DMS 273 (cell line): ENCODE measurements around the gene RBMS1.
"Not testable (repeated sequence)": the region's sequence is repeated elsewhere in the genome, so short reads cannot be mapped to it uniquely, and the experiment has no call there.

ENCODE experiments used
- DNase-seq: peaks from one replicate; lab custom pipeline; 2025; ENCODE audit not compliant: unreplicated experiment; lab: John Stamatoyannopoulos, UW

The RBMS1 gene

GRCh38 chr2:160387558-160388262 is 105.9 kb downstream of the RBMS1 start:
- DNase-seq: no peak

GRCh38 chr2:160384791-160385190 is 108.8 kb downstream of the RBMS1 start:
- no peak for DNase-seq

- no peak for DNase-seq
Observed at GRCh38 chr2:160381425-160381951, 112.1 kb downstream of the RBMS1 start.

- DNase-seq: no peak
Observed at GRCh38 chr2:160380611-160381010, 113.0 kb downstream of the RBMS1 start.

DNA sequence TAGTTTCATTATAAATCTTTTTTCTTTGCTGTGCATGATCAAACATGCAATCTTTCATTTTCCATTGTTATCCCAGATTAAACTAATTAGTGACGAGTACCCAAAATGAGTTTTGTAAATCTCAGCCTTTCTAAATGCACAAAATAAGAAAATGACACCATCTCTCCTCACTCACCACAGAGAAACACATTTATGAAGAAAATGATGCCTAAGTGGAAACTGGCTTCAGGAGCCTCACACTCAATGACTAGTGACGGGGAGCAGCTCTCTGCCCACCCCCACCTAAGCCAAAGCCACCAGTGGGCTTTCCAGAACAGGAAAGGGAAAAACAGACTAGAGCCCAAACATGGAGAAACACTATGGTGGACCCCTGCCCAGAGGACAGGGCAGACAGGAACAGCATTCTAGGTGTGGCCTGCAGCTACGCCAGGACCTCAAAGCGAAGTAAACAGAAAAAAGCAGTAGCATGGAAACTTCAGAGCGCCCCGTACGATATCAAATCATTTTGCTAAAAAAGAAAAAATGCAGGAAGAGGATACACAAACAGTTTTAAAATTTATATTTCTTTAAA is 113.5 kb downstream of the RBMS1 start:
- no peak for DNase-seq

DNA sequence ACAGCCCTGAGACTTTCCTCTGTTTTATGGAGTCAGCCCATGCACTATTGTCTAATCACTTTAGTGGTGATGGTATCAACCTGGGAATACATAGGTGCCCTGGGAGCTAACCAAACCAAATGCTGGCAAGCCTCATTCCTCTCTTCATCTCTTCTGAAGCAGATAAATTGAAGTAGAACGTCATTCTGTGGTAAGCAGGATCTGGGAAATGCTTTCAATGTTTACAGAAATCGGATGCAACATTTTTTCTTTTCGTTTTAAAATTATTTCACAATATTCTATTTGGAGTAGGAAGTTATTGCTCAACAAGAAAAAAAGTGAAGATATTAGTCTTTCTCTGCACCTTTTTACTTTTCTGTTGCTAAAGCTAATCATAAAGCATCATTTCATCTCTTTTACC is 114.2 kb downstream of the RBMS1 start:
- DNase-seq: no peak

- DNase-seq: no peak
Observed at GRCh38 chr2:160377204-160377995, 116.2 kb downstream of the RBMS1 start.

- no peak for DNase-seq
Observed at GRCh38 chr2:160376576-160376975, 117.0 kb downstream of the RBMS1 start.

DNA sequence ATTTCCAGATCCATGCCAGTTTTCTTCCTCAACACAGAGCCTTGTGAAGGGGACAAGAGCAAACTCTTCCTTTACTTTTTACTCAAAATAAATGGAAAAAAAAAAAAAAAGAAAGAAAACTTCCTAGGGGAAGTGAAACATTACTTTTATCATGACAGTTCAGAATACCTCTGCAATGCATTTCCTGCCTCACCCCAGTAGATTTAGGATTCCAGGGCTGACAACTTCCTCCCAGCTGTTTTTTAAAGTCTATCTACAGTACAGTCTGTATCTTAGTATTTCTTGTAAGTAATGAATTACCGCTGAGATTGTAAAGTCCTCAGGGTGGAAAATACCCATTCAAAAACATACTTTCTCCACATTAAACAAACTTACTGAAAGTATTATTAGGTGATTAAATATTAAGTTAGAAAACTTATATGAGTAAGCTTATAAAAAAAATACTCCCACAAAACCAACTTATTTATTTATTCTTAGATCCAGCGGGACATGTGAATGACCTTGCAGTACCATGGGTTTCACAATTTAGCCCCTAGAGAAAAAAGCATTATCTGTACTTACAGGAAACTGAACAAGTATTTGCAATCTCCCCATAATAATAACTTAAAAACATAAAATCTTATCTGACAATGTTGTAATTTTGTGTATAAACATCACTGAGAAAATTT is 117.7 kb downstream of the RBMS1 start:
- DNase-seq: no peak

- DNase-seq: no peak
Observed at GRCh38 chr2:160375037-160375436, 118.6 kb downstream of the RBMS1 start.

GRCh38 chr2:160373666-160374065 is 119.9 kb downstream of the RBMS1 start:
- DNase-seq: no peak

DNA sequence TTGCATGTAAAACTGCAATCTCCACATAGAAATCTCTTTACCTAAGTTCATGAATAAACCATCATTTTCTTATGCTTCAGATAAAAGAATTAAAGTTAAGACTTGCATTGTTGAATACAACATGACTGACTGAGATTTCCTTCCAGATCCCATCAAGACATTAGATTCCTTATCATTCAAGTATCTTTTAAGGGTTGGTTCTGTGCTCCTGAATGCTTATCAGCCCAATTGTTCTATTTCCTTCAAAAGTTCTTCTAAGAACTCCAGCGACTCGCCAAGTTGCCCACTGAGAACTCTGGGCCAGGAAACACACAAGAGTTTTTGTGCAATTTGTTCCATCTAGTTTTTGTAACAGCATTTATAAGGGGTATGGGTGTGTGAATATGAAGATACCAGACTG is 120.3 kb downstream of the RBMS1 start:
- no peak for DNase-seq

GRCh38 chr2:160372585-160372984 is 121.0 kb downstream of the RBMS1 start:
- DNase-seq: no peak

DNA sequence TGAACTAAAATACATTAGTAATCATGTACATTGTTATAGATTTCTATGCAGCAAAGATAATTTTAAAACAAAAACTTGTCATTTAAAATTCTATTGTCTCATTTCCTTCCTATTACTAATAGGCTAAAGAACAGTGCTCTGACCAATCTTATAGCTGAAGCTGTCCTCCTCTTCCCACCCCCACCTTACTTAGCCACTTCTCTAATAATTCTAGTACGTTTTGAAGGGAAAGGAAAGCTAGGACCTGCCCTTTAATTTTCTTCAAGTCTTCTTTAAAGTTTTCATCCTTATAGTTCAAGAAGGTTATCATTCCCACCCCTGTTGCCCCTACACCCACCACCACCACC is 121.6 kb downstream of the RBMS1 start:
- no peak for DNase-seq

- DNase-seq: no peak
Observed at GRCh38 chr2:160371251-160372009, 122.2 kb downstream of the RBMS1 start.

DNA sequence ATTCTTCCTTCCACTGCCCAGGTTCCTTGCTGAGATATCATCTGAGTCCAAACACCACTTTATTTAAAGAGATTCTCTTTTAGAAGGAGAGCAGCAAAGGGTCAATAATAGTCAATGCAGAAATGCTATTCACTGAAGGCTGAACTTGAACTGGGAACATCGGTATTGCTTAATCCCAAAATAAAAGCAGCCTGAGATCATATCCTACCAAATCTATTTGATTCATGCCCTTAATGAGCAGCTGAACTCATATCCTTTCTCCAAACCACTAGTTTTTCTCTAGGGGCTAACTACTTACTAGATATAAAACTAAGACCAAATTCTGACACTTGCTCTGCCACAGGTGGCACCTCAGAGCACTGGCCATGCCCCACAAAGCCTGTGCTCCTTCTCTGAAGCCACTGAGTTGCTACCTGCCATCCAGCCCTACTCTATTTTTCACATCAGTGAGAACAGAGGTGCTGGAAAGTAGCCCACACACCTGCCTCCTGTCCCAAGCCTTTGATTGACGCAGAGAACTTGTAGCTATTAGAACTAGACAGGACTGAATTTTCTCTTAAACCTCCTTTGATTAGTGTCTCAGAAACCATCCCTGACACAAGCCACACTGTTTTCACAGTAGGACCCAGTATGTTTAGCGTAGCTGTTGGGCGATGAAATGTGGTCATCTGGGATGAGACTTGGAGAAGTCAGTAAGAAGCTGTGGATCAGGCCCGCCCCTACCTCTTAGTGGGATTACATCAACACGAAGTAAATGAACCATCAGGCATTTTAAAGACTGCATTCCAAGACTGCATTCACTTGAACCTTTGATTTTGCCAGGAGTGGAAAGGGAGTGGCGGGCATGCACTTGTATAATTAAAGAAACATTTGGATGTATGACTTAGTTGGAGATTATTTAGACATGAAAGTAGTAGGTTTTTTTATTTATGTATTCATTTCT is 124.3 kb downstream of the RBMS1 start:
- DNase-seq: no peak

- DNase-seq: peak; percentile 72
Observed at GRCh38 chr2:160367887-160368286, 125.7 kb downstream of the RBMS1 start.

- DNase-seq: not testable (repeated sequence)
Observed at GRCh38 chr2:160367139-160367538, 126.5 kb downstream of the RBMS1 start.

- DNase-seq: no peak
Observed at GRCh38 chr2:160366474-160366873, 127.1 kb downstream of the RBMS1 start.
